IPS DF 19.7 (cell line): ENCODE measurements around the gene WBP2NL.
"Not testable (repeated sequence)": the region's sequence is repeated elsewhere in the genome, so short reads cannot be mapped to it uniquely, and the experiment has no call there.

Experiments used
- DNase-seq: peaks from one replicate; pipeline ENCODE4 v3.0.0-alpha.2; 2013; ENCODE audit warnings: low read depth, low spot score

WBP2NL gene

DNA sequence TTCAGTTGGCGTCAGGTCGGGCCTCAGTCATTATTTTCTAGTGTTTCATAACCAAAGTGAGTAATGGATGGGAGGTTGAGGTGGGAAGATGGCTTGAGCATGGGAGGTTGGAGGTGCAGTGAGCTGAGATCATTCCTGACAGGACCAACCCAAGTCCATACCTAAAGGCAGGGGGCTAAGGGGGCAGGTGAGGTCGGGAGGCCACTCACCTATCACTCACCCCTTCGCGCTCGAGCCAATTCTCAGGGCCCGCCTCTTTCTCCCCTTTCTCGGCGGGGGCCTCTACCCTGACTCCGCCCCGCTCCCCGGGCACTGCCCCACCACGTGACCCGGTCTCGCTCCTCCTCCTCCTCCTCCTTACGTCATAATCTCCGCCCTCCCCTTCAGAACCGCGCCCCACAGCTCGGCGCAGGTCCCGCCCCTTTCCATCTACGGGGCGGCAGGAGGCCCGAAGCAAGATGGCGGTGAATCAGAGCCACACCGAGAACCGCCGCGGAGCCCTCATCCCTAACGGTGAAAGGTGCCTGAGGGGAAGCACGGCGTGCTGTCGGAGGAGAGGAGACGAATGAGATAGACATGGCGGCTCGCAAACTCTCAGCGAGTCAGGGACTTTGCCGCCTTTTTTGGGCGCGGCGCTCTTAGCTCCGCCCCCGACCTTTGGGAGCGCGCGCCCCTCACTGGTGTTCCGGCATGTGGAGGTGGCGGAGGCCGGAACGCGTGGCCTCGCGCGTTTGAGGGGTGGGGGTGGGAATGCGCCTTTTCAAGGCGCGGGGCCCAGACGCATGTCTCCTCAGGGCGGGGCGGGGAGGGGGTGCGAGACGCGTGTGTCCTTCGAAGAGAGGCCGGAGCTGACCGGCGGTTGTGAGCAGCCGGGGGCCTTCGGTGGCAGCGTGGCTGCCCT is at the start of gene WBP2NL:
WBP2NL (plus strand) TSS at position 428 of the 901 bp plus-strand sequence; CDS start at position 459, 31 bp downstream.
- DNase-seq, result no peak

DNA sequence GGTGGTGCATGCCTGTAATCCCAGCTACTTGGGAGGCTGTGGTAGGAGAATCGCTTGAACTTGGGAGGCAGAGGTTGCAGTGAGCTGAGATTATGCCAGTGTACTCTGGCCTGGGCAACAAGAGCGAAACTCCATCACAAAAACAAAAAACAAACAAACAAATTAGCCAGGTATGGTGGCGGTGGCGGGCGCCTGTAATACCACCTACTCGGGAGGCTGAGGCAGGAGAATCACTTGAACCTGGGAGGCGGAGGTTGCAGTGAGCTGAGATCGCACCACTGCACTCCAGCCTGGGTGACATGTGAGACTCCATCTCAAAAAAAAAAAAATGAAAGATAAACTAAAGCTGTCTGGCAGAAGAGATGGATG is 49.7 kb upstream of the WBP2NL start:
- not testable (repeated sequence) for DNase-seq

- no peak for DNase-seq
Measured at GRCh38 chr22:41949297-41949965, 49.2 kb upstream of the WBP2NL start.

DNA sequence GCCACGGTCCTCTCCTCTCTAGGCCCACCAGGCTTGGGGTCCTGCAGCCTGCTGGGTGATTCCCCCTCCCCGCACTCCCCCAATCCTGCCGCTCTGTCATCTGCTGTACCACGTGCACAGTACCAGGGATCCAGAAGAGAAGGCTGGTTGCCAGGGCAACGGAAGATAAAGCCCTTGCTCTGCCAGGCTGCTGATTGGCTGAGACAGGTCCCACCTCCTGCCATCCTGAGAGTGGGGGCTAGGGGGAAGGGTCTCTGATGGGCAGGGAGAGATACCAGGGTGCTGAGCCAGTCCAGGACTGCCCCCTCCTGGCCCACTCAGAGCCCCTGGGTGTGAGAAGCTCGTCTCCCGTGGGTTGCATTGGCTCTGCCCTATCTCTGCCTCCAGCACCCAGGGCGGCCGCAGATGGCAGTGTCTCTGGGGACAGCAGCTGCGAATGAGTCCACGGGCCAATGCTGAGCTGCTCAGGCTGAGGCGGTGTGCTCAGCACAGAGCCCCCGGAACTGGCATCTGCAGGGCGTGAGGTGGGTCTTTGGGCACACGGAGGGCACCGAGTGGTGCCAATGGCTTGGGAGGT is 46.6 kb upstream of the WBP2NL start, which contains the start of gene SMIM45:
SMIM45 (plus strand) TSS at position 253 of the 577 bp plus-strand sequence.
- no peak for DNase-seq

GRCh38 chr22:41952713-41953112 is 45.9 kb upstream of the WBP2NL start:
- DNase-seq, result no peak

- no peak for DNase-seq
Measured at GRCh38 chr22:41957941-41958556, 40.5 kb upstream of the WBP2NL start.

- DNase-seq, result no peak
Measured at GRCh38 chr22:41963453-41964111, 35.0 kb upstream of the WBP2NL start.

- DNase-seq, result no peak
Measured at GRCh38 chr22:41964112-41964491, 34.5 kb upstream of the WBP2NL start.

GRCh38 chr22:41966225-41966606 is 32.4 kb upstream of the WBP2NL start:
- no peak for DNase-seq

GRCh38 chr22:41966607-41967240 is 31.9 kb upstream of the WBP2NL start:
- peak; percentile 69 for DNase-seq

DNA sequence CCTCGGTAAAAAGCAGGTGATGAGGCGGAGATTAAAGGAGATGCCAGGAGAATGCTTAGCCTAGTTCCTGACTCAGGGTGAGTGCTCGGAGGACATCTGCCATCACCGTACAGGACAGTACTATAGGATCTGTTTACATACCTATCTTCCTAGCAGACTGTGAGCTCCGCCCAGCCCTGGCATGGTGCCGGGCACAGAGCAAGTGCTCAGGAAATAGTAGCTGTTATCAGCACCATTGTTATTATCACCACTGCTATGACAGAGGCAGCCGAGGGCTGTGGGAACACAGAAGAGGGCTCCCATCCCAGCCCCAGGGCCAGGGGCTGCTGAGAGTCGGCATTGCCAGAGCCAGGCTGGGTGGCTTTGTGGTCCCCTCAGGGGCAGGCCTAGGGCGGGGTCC is 30.0 kb upstream of the WBP2NL start:
- no peak for DNase-seq

GRCh38 chr22:41969110-41969646 is 29.4 kb upstream of the WBP2NL start, which contains the start of gene SEPTIN3:
TSS of gene SEPTIN3 (plus strand) at chr22:41969443. CDS start at chr22:41971493, 2,050 bp downstream.
- no peak for DNase-seq

DNA sequence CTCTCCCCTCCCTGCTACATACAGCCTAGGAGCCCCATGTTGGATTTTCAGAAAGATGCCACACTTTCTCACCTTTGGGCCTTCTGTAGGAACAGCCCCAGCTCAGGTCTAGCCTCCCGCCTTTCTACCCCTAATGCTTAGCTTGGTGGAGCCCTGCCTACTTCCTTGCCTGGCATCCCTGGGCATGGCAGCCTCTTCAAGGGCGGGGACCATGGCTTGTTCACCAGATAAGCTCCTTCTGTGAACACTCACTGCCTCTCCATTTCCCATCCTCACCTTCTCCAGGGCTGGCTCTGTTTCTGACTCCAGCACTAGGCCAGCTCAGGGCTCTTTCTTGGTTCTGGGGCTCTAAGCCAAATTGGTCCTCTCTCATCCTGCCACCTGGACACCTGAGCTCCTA is 28.0 kb upstream of the WBP2NL start:
- DNase-seq, result no peak

DNA sequence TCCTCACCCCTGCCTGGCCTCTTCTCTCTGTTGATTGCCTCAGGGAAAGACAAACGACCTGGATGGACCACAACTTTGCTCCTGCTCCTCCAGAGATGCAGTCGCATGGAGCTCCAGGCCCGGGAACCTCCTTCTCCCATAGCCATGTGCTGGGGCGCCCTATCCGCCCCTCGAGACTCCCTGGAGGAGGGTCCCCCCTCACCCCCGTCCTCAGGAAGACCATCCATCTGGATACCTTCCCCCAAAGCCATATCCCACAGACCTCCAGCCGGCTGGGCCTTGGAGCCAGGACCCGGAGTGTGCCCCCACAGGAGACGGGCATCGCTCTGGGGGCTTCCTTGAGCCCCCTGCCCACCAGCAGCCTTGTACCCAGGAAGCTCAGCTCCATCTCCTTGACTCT is 27.2 kb upstream of the WBP2NL start:
- no peak for DNase-seq

- no peak for DNase-seq
Measured at GRCh38 chr22:41974691-41975290, 23.8 kb upstream of the WBP2NL start.

- no peak for DNase-seq
Measured at GRCh38 chr22:41975299-41976069, 23.1 kb upstream of the WBP2NL start.

DNA sequence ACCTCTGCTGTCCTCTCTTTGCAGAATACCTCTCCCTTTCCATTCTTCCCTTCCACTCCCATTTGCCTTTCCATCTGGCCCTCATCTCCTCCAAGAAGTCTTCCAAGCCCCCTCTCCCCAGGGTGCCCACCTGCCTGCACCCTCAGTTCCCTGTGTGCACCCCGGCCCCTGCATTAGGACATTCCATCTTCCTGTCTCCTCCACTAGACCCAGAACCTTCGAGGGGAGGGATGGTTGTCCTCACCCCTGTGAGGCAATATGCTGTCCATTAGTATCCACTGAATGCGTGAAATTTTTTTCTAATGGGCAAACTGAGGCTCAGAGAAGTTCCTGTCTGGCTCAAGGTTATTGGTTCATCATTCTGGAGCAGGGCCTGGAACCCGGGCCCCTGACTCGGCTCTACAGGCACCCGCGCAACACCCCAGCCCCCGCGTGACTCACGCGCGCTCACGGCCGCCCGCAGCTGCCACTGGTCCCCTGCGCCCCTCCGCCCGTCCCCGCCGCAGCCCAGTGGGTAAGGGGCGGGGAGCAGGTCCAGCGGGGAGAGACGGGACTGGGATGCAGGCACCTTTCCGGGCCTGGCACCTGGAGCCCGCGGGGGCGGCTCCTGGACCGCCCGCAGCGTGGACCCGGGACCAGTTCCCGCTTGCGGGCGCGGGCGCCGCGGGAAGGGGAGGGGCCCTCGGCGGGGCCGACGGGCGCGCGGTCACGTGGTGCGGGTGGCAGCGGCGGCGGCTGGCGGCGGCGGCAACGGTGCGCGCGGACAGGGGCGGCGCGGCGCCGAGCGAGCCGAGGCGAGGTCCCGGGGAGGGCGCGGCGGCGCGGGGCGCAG is 22.3 kb upstream of the WBP2NL start:
- no peak for DNase-seq

- no peak for DNase-seq
Measured at GRCh38 chr22:41976961-41977566, 21.5 kb upstream of the WBP2NL start.
